ENCODE measurements around the gene GPT2. TPM values are rescaled to one million over a fixed set of nuclear protein-coding genes. Genes with fewer than 3 reads are reported as not detected.

GPT2 gene
- total RNA-seq, 1 experiment from 2014 or later, result 68.9 TPM

GRCh38 chr16:46901709-46902108 lies 17.5 kb downstream of the GPT2 start:
- H3K27me3 Mint-ChIP-seq (ENCODE audit: unreplicated experiment), result no peaks in the 10 kb centered on the region
- BruUV-seq (replicated peaks), result no TSS peak
- no peak overlapping the region for H3K4me3 Mint-ChIP-seq (ENCODE audit: low read depth, unreplicated experiment)
- TF ChIP-seq, protein P1, sequence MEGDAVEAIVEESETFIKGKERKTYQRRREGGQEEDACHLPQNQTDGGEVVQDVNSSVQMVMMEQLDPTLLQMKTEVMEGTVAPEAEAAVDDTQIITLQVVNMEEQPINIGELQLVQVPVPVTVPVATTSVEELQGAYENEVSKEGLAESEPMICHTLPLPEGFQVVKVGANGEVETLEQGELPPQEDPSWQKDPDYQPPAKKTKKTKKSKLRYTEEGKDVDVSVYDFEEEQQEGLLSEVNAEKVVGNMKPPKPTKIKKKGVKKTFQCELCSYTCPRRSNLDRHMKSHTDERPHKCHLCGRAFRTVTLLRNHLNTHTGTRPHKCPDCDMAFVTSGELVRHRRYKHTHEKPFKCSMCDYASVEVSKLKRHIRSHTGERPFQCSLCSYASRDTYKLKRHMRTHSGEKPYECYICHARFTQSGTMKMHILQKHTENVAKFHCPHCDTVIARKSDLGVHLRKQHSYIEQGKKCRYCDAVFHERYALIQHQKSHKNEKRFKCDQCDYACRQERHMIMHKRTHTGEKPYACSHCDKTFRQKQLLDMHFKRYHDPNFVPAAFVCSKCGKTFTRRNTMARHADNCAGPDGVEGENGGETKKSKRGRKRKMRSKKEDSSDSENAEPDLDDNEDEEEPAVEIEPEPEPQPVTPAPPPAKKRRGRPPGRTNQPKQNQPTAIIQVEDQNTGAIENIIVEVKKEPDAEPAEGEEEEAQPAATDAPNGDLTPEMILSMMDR (IDR thresholded peaks at IDR 0.05; ENCODE audit: unreplicated experiment), result no peak
- H3K27ac Mint-ChIP-seq (ENCODE audit: unreplicated experiment), result peak overlapping the region; percentile 54
- H3K4me1 Mint-ChIP-seq (ENCODE audit: low read depth, unreplicated experiment), result peaks cover under 1% of the 10 kb centered on the region
- DNase-seq, result no peak
- CTCF ChIA-PET, result no interaction called here
- peaks cover 53% of the 10 kb centered on the region for H3K36me3 Mint-ChIP-seq (ENCODE audit: insufficient read depth, unreplicated experiment)
- H3K9me3 Mint-ChIP-seq (ENCODE audit: low read depth, unreplicated experiment), result no peaks in the 10 kb centered on the region
- intact Hi-C loops (cut with micrococcal nuclease; ENCODE audit: unreplicated experiment), result no loop called here

- TF ChIP-seq, protein P1 (IDR thresholded peaks at IDR 0.05; ENCODE audit: unreplicated experiment), result no peak
- H3K4me1 Mint-ChIP-seq (ENCODE audit: low read depth, unreplicated experiment), result peaks cover 3% of the 10 kb centered on the region
- CTCF ChIA-PET, result no interaction called here
- intact Hi-C loops (cut with micrococcal nuclease; ENCODE audit: unreplicated experiment), result no loop called here
- no peaks in the 10 kb centered on the region for H3K9me3 Mint-ChIP-seq (ENCODE audit: low read depth, unreplicated experiment)
- H3K27me3 Mint-ChIP-seq (ENCODE audit: unreplicated experiment), result no peaks in the 10 kb centered on the region
- no TSS peak for BruUV-seq (replicated peaks)
- no peak overlapping the region for H3K4me3 Mint-ChIP-seq (ENCODE audit: low read depth, unreplicated experiment)
- H3K36me3 Mint-ChIP-seq (ENCODE audit: insufficient read depth, unreplicated experiment), result peaks cover 46% of the 10 kb centered on the region
- no peak overlapping the region for H3K27ac Mint-ChIP-seq (ENCODE audit: unreplicated experiment)
- DNase-seq, result no peak
Observed at GRCh38 chr16:46903255-46903905, 19.2 kb downstream of the GPT2 start.

DNA sequence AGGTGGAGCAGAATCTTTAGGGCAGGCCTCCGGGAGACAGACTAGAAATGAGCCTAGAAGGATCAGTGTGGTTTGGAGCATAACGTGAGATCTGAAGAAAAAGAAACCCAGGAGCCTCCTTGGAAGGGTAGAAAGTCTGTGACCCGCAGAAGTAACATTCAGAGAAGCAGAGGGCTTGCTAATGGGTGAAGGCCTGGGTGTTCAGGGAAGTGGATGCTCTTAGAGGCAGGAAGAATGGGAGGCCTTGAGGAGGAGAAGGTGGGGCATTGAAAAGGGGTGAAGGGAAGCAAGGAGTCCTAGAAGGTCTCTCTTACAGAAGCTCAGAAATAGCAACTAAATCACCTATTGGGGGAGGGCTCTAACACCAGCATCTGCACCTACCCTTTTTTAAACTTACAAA lies 20.3 kb downstream of the GPT2 start:
- Mint-ChIP-seq H3K27ac (ENCODE audit: unreplicated experiment) (no peak overlapping the region), H3K4me3 (ENCODE audit: low read depth, unreplicated experiment) (no peak overlapping the region), H3K9me3 (ENCODE audit: low read depth, unreplicated experiment) (no peaks in the 10 kb centered on the region), H3K4me1 (ENCODE audit: low read depth, unreplicated experiment) (peaks cover 9% of the 10 kb centered on the region), H3K27me3 (ENCODE audit: unreplicated experiment) (no peaks in the 10 kb centered on the region), H3K36me3 (ENCODE audit: insufficient read depth, unreplicated experiment) (peaks cover 53% of the 10 kb centered on the region)
- CTCF ChIA-PET, result no interaction called here
- intact Hi-C loops (cut with micrococcal nuclease; ENCODE audit: unreplicated experiment), result no loop called here
- TF ChIP-seq, protein P1 (IDR thresholded peaks at IDR 0.05; ENCODE audit: unreplicated experiment), result no peak
- no TSS peak for BruUV-seq (replicated peaks)
- DNase-seq, result no peak

DNA sequence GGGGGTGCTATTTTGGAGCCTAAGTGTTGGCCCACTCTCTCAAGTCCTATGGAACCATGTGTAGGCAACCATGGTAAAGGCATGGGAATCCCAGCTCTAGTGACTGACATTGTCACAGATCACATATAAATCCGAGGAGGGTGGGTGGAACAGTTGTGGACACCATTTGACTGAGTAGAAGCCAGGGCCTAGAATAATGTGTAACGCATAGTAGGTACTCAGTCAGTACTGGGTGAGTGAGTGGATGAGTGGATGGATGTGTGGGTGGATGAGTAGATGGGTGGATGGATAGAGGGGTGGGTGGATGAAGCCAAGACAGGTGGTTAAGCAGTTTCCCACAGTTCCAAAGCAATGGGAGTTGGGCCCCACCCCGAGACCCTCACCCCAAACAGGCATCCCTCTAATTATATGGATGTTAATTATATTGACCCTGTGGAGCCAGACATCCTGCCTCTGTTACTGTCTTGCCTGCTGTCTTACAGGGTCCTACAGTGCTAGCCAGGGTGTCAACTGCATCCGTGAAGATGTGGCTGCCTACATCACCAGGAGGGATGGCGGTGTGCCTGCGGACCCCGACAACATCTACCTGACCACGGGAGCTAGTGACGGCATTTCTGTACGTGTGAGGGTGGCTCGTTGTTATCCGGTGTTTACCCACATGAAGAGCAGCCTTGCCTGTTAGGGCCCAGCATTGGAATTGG lies 22.3 kb downstream of the GPT2 start:
- no peak overlapping the region for H3K4me3 Mint-ChIP-seq (ENCODE audit: low read depth, unreplicated experiment)
- TF ChIP-seq, protein P1 (IDR thresholded peaks at IDR 0.05; ENCODE audit: unreplicated experiment), result no peak
- intact Hi-C loops (cut with micrococcal nuclease; ENCODE audit: unreplicated experiment), result loop anchor here (5.0 kb wide), 1 partner anchor 234 kb away; no protein-coding TSS in a partner anchor
- no peak for DNase-seq
- H3K27ac Mint-ChIP-seq (ENCODE audit: unreplicated experiment), result peak overlapping the region; percentile 39
- CTCF ChIA-PET, result interaction anchor here (1.1 to 1.2 kb wide), 2 partner anchors 43 to 52 kb away, joined by 3 read pairs; no protein-coding TSS in a partner anchor
- H3K36me3 Mint-ChIP-seq (ENCODE audit: insufficient read depth, unreplicated experiment), result peaks cover 64% of the 10 kb centered on the region
- H3K4me1 Mint-ChIP-seq (ENCODE audit: low read depth, unreplicated experiment), result peaks cover 9% of the 10 kb centered on the region
- H3K27me3 Mint-ChIP-seq (ENCODE audit: unreplicated experiment), result no peaks in the 10 kb centered on the region
- H3K9me3 Mint-ChIP-seq (ENCODE audit: low read depth, unreplicated experiment), result no peaks in the 10 kb centered on the region
- BruUV-seq (replicated peaks), result no TSS peak
